Thoracic aorta (tissue), 2 donors: ENCODE measurements around the gene ZDHHC11. TPM values are rescaled to one million over a fixed set of nuclear protein-coding genes. Genes with fewer than 3 reads are reported as not detected.
"Not testable (repeated sequence)": the region's sequence is repeated elsewhere in the genome, so short reads cannot be mapped to it uniquely, and the experiment has no call there.

ENCODE experiments used
- ATAC-seq: fragments of 150-250 bp; one replicate; pipeline ENCODE4 v1.8.0; 2017; ENCODE audit warnings: low read depth; ENCODE audit not compliant: insufficient number of reproducible peaks, low FRiP score
- DNase-seq: peaks from one replicate; pipeline ENCODE4 v3.0.0-alpha.2; 2020; ENCODE audit warnings: low spot score
- H3K27ac ChIP-seq, 2 donors: fragments of 200-600 bp; sonication (generic); 1 replicate in 1 of 2; 2 replicates in 1 of 2; pipeline ENCODE4 v1.5.1; 2016; ENCODE audit warnings: mild to moderate bottlenecking in 2 of 2, moderate library complexity in 2 of 2
- H3K27me3 ChIP-seq: fragments of 200-600 bp; sonication (generic); replicated peaks from 2 replicates; pipeline ENCODE4 v1.6.0; 2016; ENCODE audit warnings: mild to moderate bottlenecking; ENCODE audit not compliant: insufficient read depth
- H3K36me3 ChIP-seq: fragments of 200-600 bp; sonication (generic); one replicate; pipeline ENCODE4 v1.5.1; 2016
- H3K4me1 ChIP-seq, 2 donors: fragments of 200-600 bp; sonication (generic); 1 replicate in 1 of 2; 2 replicates in 1 of 2; pipeline versions ENCODE4 v1.5.1 to v1.6.0; 2016; ENCODE audit warnings: low read depth in 2 of 2, mild to moderate bottlenecking in 1 of 2; ENCODE audit not compliant: control insufficient read depth in 1 of 2
- H3K4me3 ChIP-seq: fragments of 200-600 bp; sonication (generic); 2 replicates; pipeline ENCODE4 v1.5.1; 2016; ENCODE audit warnings: mild to moderate bottlenecking
- H3K9me3 ChIP-seq: fragments of 200-600 bp; sonication (generic); 2 replicates; pipeline ENCODE4 v1.5.1; 2016
- CTCF ChIP-seq: fragments of 200-600 bp; sonication (generic); IDR thresholded peaks from one replicate; pipeline ENCODE4 v1.5.1; 2019; ENCODE audit warnings: antibody characterized with exemption
- total RNA-seq, 2 donors: library from RNA; depleted of rRNA; stranded (reverse); fragments of >200 nt; gene quantifications; one replicate each; pipeline versions ENCODE4 v1.1.0 to v1.2.3, GENCODE V29; 2016

ZDHHC11 gene
- total RNA-seq, 2 donors from 2014 or later, result 4.2 to 5.6 TPM

DNA sequence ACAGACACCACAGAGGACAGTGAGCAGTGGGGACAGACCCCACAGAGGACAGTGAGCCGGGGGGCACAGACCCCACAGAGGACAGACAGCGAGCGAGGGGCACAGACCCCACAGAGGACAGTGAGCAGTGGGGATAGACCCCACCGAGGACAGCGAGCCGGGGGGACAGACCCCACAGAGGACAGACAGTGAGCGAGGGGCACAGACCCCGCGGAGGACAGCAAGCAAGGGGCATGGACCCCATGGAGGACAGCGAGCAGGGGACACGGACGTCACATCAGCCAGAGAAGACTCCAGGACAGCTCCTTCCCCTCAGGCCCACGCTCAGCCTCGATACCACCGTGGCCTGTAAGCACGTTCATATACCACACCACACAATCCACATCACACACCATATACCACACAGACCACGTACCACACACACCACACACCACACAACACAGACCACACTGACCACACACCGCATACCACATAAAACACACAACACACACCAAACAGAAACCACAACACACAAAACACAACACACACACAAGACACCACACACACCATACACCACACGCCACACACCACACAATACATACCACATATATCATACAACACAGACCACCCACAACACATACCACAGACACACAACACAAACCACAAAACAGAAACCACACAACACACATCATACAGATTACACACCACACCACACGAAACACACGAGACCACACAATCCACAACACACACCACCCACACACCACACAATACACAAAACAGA, 5.2 kb upstream of the ZDHHC11 start:
- Histone ChIP-seq H3K36me3 (no peaks in the 10 kb centered on the region), H3K9me3 (no peaks in the 10 kb centered on the region), H3K27ac (no peak overlapping the region), H3K4me1 (no peaks in the 10 kb centered on the region), H3K27me3 (no peaks in the 10 kb centered on the region), H3K4me3 (no peak overlapping the region)
- TF ChIP-seq CTCF, result no peak
- DNase-seq, result no peak
- no peak for ATAC-seq

- Histone ChIP-seq H3K9me3 (no peaks in the 10 kb centered on the region), H3K27ac (no peak overlapping the region), H3K36me3 (no peaks in the 10 kb centered on the region), H3K27me3 (no peaks in the 10 kb centered on the region), H3K4me1 (no peaks in the 10 kb centered on the region), H3K4me3 (no peak overlapping the region)
- no peak for TF ChIP-seq CTCF
- no peak for DNase-seq
- no peak for ATAC-seq
Observed at GRCh38 chr5:854966-855743, 4.4 kb upstream of the ZDHHC11 start.

GRCh38 chr5:854217-854616, 3.4 kb upstream of the ZDHHC11 start:
- TF ChIP-seq CTCF, result no peak
- H3K4me1 ChIP-seq, result no peaks in the 10 kb centered on the region
- no peaks in the 10 kb centered on the region for H3K36me3 ChIP-seq
- H3K4me3 ChIP-seq, result no peak overlapping the region
- no peak for ATAC-seq
- no peak overlapping the region for H3K27ac ChIP-seq
- no peaks in the 10 kb centered on the region for H3K9me3 ChIP-seq
- DNase-seq, result no peak
- no peaks in the 10 kb centered on the region for H3K27me3 ChIP-seq

GRCh38 chr5:853416-854090, 2.8 kb upstream of the ZDHHC11 start:
- H3K4me3 ChIP-seq, DNase-seq, H3K27me3 ChIP-seq: not testable (repeated sequence)

DNA sequence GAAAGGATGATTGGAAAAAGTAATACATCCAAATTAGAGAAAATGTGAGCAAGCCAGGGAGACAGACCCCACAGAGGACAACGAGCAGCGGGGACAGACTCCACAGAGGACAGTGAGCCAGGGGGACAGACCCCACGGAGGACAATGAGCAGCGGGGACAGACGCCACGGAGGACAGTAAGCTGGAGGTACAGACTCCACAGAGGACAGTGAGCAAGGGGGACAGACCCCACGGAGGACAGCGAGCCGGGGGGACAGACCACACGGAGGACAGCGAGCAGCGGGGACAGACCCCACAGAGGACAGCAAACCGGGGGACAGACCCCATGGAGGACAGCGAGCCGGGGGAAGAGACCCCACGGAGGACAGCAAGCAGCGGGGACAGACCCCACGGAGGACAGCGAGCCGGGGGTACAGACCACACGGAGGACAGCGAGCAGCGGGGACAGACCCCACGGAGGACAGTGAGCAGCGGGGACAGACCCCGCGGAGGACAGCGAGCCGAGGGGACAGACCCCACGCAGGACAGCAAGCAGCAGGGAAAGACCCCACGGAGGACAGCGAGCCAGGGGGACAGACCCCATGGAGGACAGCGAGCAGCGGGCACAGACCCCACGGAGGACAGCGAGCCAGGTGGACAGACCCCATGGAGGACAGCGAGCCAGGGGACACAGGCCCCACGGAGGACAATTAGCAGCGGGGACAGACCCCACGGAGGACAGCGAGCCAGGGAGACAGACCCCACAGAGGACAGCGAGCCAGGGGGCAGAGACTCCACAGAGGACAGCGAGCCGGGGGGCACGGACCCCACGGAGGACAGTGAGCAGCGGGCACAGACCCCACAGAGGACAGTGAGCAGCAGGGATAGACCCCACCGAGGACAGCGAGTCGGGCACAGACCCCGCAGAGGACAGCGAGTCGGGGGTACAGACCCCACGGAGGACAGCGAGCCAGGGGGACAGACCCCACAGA, 1.9 kb upstream of the ZDHHC11 start:
- no peak for TF ChIP-seq CTCF
- H3K27me3 ChIP-seq, result no peaks in the 10 kb centered on the region
- DNase-seq, result no peak

More at GRCh38 chr5:853416-854090, 2.8 kb upstream of the ZDHHC11 start:
- H3K27ac ChIP-seq, ATAC-seq, H3K4me1 ChIP-seq, H3K36me3 ChIP-seq, H3K9me3 ChIP-seq: not testable (repeated sequence)

More for the DNA sequence above, 1.9 kb upstream of the ZDHHC11 start:
- Histone ChIP-seq H3K27ac (no peak overlapping the region), H3K4me3 (no peak overlapping the region), H3K9me3 (no peaks in the 10 kb centered on the region), H3K36me3 (no peaks in the 10 kb centered on the region), H3K4me1 (no peaks in the 10 kb centered on the region)
- ATAC-seq, result no peak
